GM21786 (cell line): ENCODE measurements around the gene HSF2BP.
"Not testable (repeated sequence)": the region's sequence is repeated elsewhere in the genome, so short reads cannot be mapped to it uniquely, and the experiment has no call there.

Experiments used
- ATAC-seq: cut with Tn5 transposase; IDR thresholded peaks from one replicate; pipeline ENCODE4 v1.9.1; 2021; ENCODE audit not compliant: unreplicated experiment

Gene HSF2BP

DNA sequence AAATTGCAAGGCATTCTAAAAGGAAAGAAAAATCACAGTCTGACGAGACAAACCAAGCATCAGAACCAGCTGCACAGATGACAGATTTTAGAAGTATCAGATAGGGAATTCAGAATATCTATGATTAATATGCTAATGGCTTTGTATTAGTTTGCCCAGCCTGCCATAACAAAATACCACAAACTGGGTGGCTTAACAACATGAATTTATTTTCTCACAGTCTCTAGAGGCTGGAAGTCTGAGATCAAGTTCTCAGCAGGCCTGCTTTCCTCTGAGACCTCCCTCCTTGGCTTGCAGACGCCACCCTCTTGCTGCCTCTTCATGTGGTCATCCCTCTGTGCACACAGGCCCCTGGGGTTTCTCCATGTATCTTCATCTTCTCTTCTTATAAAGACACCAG, 118.7 kb downstream of the HSF2BP start:
- not testable (repeated sequence) for ATAC-seq

DNA sequence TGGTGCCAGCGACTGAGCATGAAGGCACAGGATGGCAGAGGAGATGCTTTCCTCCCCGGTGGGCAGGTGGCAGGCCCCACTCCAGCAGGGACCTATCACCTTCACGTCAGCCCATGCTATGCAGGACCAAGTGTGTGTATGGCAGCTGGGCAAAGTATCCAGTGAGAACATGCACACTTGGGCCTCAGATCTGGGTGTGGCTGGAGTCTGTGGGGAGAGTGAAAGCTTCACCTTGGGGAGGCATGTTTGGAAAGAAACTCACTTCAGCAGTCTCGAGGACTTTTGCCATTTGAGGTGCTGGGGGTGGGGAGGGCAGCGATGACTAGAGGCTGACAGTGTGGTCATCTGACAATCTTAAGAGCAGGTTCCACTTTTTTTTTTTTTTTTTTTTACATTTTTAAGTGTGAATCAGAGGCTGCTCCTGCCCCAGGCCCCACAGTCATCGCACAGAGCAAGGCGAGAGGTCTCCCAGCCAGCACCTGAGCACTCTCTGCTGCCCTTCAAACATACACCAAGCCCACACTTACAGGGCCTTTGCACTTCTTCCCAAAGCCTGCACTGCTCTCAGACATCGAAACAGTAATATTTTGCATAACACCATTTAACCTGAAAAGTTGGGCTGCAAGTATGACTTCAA, 136.7 kb downstream of the HSF2BP start:
- ATAC-seq = not testable (repeated sequence)

DNA sequence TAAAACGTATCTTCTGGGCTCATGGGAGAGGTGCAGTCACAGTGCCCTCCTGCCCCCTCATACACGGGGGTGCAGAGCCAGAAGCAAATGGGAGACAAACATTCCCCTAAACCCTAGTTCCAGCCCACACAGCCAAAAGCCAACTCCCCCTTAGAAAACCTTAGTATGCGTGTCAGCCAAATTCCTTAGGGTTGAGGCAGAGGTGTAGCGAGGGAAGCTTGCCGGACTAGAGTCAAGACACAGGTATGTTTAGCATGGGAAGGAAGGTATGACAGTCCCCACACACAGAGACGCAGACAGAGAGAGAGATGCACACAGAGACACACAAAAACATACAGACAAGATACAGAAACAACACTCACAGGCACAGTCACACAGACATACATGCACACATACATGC, 141.6 kb downstream of the HSF2BP start:
- not testable (repeated sequence) for ATAC-seq

DNA sequence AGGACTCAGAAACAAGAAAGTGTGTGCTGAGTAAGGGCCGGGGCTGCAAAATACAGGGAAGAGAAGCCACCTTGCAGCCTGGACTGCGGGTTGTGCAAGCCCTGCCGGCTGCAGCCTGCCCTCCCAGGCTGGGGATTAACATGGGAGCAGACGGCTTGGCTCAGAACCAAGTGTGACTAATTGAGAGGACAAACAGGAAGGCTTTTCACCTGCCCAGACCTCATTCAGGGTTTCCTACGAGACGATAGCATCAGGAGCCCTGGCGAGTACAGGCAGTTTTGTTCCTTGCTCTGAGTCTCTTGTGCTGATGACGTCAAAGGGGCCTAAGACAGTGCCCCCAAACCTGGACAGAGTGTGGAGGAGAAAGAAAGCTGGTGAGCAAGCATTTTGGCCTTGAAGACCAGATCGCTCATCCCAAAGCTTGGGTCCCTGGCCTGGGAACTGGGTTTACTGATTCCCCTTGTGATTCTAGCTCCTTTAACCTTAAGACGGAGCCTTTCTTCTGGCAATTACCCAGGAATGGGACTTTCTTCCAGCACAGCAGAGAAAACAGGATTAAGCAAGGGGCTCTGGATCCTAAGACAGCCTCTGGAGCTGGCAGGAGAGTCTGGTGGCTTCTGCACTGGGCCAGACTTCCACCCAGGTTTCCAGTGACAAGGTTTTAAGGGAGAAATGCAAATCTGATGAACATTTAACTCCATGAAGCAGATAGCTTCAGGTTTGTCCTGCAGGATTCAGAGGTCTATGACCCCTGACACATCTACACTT, 142.2 kb downstream of the HSF2BP start:
- not testable (repeated sequence) for ATAC-seq

DNA sequence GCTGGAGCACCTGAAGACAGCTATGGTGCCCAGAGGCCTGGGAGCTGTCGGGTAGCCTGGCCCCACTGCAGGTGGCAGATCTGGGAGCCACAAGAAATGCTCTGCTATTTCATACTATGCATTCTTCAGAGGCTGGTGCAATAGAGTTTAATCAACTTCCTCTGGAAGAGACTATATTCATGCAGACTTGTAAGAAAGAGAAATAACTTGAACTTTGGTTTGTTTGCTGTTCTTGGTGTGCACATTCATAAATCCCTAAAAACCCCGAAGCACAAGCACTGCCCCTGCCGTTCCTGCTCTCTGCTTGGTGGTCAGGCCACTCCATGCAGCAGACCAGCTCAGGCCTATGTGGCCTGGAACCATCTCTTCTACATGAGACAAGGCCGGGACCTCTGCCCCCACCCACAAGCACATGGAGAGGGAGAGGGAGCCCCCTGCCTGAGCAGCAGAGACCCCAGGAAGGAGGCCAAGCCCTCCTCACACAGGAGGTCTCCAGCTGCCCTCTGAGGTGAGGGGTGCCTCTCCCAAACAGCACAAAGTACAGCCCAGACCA, 142.9 kb downstream of the HSF2BP start:
- ATAC-seq = not testable (repeated sequence)

DNA sequence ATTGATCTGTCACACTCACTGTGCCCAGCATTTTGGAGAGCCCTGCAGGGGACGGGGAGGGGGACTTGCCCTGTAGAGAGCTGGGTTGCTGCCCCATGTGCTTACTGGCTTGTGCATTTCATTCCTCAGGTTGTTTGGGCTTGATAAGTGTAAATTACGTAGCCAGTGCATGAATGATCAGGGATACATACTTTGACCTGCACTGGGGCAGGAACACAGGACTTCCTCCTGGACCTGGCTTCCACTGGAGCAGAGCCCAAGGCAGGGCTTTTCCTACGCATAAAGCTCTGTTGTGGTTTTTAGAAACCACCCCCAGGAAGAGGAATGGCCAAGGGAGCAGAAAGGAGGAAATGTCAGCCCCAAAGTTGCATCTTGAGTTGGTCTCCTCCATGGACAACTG, 144.5 kb downstream of the HSF2BP start:
- ATAC-seq = not testable (repeated sequence)

DNA sequence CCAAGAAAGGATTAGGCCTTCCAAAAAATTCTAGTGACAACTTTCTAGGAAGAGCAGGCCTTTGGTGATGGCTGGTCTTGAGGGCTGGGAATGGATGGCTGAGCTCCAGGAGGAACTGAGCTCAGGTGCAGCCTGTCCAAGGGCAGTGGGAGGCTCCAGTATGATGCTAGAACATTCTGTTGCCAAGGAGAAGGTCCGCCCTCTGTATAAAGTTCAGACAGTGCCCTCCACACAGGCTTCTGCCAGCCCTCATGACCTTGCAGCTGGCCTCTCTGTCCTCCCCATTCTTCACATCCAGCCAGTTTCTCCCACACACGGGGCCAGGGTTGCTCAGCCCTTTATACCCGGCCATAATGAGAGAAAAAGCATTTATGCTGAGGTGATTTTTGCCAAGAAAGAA, 146.3 kb downstream of the HSF2BP start:
- ATAC-seq = not testable (repeated sequence)

DNA sequence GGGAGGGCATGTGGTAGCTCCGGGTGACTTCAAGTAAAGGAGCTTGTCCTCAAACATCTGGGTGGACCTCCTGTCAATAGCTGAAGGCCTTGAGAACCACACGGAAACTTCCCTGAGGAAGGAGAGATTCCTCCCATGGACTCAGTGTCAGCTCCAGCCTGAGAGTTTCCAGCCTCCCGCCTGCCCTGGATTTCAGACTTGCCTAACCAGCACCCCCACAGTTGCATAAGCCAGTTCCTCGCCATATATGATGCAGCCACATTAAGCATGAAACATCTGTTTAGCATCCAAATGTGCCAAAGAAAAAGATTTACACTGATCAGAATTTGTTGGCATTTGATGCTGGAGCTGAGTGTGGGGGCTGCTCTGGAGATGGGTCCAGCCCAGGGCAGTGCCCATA, 148.1 kb downstream of the HSF2BP start:
- ATAC-seq = not testable (repeated sequence)

DNA sequence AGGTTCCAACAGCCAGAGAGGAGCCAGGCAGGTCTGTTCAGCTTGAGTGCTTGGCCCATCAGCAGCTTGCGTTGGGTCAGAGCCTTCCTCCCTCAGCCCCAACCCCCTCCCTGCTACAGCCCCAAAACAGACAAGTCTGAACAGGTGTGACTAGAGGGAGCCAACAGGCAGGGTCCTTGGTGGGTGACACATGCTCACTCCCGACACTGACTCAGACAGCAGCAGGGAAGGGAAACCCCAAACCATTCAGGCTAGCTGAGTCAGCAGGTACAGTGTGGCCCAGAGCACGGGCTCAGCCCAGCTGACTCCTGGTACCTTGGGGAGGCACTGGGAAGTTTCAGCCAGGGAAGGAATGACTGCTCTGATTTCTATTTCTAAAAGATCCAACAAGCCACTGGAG, 148.6 kb downstream of the HSF2BP start:
- not testable (repeated sequence) for ATAC-seq

DNA sequence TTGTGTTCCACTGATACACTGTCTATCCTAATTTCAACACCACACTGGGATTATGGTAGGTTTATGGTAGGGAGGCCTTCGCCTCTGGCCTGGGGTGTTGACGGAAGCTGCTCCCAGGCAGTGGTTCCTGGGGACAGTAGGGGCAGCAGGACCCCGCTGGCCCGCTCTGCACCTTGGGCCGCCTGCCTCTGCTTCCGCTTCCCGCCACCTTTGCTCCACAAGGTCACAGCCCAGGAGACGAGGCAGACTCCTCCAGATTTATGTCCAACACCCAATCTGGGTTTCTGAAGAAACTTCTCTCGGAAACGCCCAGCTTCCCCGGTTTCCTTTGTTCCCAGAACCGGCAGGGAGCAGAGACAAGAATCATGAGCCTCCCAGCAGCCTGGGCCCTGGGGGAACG, 155.4 kb downstream of the HSF2BP start:
- not testable (repeated sequence) for ATAC-seq

DNA sequence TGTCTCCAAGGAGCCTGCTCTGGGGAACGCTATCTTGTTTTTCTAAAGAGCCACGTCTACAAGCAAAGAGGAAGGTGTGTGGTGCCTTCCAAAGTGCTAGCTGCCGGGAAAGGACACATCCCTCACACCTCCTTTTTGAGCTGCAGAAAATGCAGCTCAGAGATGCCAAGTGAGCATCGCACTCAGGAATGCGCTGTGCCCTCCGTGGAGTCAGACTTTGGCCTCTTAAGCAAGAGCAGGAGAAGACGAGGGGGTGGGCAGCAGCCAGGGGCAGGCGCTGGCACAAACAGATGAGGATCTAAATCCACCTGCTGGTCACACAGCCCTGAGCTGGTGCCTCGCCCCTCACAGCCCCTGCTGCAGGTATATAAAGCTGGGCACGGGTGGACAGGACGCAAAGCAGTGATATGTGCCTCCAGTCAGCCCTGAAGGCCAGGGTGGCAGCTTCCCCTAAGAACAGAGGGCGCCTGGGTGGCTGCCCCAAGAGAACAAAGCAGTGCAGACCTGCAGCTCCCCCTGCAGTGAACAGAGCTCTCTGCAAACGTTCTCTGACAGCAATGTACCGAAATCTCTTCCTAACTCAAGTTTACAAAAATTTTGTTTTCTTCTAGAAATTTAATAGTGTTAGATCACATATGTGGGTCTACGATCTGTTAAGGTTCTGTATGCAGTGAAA, 156.1 kb downstream of the HSF2BP start:
- ATAC-seq = not testable (repeated sequence)

DNA sequence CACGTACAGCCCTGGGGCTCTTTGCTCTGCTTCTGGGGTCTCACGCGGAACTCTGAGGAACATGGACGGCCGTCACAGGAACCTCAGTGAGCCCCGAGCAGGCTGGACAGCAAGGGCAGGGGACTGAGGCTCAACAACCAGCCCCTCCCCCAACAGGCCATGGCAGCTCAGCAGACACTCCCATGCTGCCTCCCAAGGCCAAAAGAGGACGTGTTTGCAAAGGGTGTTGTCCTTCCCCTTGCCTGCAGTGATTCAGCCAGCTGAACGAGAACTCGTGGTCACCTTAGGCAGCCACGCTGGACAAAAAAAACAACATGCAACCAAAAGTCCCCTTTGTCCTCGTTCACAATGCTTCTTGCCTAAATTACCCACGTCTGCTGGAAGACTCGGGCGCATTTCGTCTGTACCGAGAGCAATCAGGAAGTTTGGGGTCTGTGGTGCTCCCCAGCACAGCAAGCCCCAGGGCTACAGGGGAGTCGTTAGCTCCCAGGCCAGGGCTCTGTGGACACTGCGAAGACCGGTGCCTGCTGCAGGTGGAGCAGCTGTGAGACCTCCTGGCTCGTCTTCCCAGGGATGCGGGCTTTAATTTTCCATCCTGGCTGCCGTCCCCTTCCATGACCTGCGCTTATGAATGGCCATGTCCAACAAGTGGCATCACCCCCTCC, 156.7 kb downstream of the HSF2BP start:
- ATAC-seq = not testable (repeated sequence)

DNA sequence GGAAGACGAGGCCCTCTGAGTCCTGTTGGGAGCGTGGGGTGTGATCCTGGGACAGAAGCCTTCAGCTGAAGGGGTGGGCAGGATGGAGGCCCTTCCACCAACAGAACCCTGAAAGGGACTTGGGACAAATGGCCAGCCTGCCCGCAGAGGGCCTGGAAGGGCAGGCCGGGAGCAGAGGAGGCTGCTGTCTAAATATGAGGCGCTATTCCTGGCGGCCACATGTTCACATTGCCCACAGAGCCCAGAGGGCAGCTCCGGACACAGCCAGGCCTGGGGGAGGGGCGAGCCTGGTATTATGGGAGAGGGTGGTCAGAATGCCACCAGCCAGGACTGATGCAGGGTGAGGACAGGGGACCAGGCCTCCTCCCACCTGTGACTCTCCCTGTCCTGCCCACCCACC, 160.4 kb downstream of the HSF2BP start:
- ATAC-seq = not testable (repeated sequence)

DNA sequence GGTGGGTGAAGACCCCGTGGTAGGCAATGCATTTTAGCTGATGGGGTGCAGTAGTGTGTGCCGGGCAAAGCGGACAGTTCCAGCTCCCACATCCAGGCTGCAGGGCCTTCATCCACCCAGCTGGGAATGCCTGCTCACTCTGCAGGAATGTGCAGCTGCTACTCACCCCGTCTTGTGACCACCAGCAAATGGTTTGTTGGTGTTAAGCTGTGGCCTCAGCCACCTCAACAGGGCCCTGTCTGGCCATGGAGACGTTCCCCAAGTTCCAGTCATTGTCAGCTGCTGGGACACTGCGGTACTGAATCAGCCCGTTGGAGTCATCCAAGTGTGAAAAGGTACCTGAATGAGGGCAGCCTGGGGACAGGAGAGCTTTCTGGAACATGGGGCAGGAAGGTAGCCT, 161.2 kb downstream of the HSF2BP start:
- ATAC-seq = not testable (repeated sequence)

DNA sequence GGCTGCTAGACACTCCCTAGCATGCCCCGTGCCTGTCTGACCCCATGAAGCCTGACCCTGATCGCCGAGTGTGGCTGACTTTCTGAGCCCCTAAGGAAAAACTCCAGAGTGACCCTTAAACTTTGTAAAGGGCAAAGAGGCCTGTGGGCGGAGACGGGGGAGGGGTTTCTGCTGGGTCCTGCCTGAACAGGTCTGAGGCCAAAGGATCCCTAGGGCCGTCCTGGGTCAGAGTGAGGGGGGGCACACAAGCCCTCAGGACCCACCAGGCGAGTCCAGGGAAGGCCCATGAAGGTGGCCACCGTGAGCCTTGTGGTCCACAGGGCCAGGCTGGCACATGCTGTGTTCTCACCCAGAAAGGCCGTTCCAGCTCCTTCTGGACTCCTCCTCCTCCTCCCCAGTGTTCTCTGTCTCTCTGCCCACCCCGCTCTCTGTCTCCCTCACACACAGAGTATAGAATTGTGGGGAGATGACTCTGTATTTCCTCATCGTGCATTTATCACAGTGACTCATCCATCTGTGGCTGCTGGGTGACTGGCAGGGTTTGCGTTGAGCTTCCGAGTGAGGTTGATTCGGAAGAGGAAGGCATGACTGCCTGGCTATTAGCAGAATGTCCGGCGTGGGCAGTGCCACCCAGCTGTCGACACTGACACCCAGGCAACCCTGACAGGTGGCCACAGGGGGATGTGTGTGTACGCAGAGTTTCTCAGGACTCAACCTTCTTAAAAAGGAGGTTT, 164.8 kb downstream of the HSF2BP start:
- not testable (repeated sequence) for ATAC-seq

DNA sequence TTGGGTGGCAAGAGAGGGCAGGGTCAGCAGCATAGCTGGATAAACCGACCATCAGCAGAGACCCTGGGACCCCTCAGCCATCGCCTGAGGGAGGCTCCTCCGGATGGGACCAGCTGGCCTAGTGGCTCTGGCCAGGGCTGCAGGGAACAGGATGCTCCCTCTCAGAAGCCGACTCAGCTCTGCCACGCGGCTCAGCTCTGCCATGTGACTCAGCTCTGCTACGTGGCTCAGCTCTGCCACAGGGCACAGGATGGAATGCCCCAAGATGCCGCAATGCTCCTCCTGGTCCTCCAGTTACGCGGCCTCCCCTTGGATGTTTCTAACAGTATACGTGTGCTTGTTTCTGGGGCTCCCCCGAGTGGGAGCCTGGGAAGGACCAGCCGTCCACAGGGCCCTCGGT, 165.8 kb downstream of the HSF2BP start:
- ATAC-seq = not testable (repeated sequence)

DNA sequence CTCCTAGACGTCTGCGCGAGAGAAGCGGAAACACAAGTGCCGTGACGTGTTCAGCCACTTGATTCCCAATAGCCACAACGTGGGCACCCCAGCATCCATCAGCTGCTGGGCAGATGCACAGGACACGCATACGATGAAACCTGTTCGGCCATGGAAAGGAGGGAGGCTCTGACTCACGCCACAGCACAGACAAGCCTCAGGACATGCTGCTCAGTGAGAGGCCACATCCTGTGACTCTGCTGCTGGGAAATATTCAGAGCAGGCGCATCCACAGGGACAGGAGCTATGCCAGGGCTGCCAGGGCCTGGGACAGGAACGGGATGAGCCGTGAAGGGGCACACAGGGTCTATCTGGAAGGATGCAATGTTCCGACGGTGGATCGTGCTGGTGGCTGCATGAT, 171.1 kb downstream of the HSF2BP start:
- ATAC-seq = not testable (repeated sequence)

DNA sequence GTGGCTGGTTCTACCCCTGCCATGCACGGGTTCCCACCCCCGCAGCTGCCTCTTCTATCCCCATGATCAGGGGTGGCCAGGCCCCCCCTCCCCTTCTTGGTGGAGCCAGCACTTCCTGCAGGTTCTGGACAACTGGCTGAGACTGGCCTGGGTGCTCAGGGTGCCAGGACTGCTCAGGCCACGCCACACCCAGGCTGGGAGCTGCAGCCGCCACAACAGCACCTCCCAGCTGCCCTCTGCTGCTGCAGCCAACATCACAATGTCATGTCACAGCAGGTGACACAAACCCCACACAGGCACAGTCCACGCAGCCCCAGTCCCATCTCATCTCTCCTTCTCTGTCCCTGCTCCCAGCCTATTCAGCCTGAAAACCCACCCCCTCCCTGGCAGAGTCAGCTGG, 173.2 kb downstream of the HSF2BP start:
- ATAC-seq = not testable (repeated sequence)

DNA sequence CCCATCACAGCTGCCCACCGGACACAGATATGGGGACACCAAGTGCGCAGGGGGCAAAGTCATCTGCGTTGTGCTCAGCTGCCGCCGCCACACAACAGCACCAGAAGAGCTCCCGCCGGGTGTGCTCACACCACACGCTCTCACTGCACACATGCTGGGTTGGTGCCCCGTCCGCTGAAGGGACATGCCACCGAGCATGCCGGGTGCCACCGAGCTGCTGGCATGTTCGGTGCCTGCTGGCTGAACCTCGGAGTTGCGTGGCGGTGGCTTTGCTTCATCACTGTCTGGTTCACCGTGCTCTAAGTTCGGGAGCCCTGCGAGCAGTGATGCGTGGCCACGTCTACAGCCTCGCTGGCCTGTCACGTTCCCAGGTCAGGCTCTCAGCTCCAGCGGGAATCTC, 174.3 kb downstream of the HSF2BP start:
- ATAC-seq = not testable (repeated sequence)

DNA sequence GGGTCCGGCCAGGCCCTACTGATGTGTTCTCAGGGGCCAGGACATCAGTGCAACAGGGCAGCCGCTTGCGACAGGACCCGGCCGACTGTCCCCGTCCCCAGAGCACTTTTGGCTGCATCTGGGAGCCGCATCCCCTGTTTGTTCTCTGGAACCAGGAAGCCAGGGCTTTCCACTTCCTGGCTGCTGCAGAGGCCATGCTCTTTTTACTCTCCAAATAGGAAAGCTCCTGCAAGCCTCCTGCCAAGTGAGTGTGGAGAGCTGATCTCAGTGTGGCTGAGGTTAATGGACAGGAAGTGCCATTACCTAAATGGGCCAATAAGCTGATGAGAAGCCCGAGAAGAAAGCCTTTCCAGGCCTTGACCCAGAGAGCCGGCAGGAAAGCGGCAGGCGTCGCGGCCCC, 180.1 kb downstream of the HSF2BP start:
- not testable (repeated sequence) for ATAC-seq
